Measurements from ENCODE around the gene THAP4. TPM values are rescaled to one million over a fixed set of nuclear protein-coding genes. Genes with fewer than 3 reads are reported as not detected.

Gene THAP4
- total RNA-seq, 1 donor from 2014 or later: 23.7 TPM

- peaks cover under 1% of the 10 kb centered on the region for H3K4me1 Mint-ChIP-seq
- peaks cover 22% of the 10 kb centered on the region for H3K27me3 Mint-ChIP-seq
- POLR2A ChIA-PET: no interaction called here
- H3K27ac Mint-ChIP-seq: no peak overlapping the region
- no peaks in the 10 kb centered on the region for H3K9me3 Mint-ChIP-seq
- no peaks in the 10 kb centered on the region for H3K36me3 Mint-ChIP-seq (ENCODE audit: low read depth)
- CTCF ChIA-PET: no interaction called here
- DNase-seq: no peak
- H3K4me3 Mint-ChIP-seq: no peak overlapping the region
- intact Hi-C loops (cut with micrococcal nuclease): no loop called here
- no peak for ATAC-seq (ENCODE audit: low read depth)
- TF ChIP-seq, protein P1, sequence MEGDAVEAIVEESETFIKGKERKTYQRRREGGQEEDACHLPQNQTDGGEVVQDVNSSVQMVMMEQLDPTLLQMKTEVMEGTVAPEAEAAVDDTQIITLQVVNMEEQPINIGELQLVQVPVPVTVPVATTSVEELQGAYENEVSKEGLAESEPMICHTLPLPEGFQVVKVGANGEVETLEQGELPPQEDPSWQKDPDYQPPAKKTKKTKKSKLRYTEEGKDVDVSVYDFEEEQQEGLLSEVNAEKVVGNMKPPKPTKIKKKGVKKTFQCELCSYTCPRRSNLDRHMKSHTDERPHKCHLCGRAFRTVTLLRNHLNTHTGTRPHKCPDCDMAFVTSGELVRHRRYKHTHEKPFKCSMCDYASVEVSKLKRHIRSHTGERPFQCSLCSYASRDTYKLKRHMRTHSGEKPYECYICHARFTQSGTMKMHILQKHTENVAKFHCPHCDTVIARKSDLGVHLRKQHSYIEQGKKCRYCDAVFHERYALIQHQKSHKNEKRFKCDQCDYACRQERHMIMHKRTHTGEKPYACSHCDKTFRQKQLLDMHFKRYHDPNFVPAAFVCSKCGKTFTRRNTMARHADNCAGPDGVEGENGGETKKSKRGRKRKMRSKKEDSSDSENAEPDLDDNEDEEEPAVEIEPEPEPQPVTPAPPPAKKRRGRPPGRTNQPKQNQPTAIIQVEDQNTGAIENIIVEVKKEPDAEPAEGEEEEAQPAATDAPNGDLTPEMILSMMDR (IDR thresholded peaks at IDR 0.05): no peak
Observed at GRCh38 chr2:241545523-241546473, 91.2 kb downstream of the THAP4 start.

DNA sequence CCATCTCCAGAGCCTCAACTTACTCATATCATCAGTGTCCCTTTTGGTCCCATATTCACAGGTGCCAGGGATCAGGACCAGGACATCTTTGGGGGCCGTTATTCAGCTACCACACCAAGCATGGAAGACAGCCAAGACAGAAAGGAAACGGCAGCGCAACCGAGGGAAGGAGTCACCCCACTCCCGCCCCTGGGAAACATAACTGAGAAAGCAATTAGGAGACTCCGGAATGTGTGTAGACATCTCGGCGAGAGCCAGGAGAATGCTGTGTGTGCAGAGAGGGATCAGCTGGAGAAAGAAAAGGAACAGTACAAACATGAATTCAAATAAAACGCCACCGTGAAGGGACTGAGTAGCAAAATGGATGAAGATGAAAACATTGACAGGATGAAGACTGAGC lies 91.9 kb downstream of the THAP4 start:
- Mint-ChIP-seq H3K36me3 (ENCODE audit: low read depth) (no peaks in the 10 kb centered on the region), H3K27ac (no peak overlapping the region), H3K4me1 (peaks cover 4% of the 10 kb centered on the region), H3K27me3 (peaks cover 26% of the 10 kb centered on the region), H3K4me3 (no peak overlapping the region), H3K9me3 (no peaks in the 10 kb centered on the region)
- intact Hi-C loops (cut with micrococcal nuclease): no loop called here
- ChIA-PET POLR2A (no interaction called here), CTCF (no interaction called here)
- ATAC-seq (ENCODE audit: low read depth) (no peak), DNase-seq (no peak)
- TF ChIP-seq, protein P1 (IDR thresholded peaks at IDR 0.05): no peak

DNA sequence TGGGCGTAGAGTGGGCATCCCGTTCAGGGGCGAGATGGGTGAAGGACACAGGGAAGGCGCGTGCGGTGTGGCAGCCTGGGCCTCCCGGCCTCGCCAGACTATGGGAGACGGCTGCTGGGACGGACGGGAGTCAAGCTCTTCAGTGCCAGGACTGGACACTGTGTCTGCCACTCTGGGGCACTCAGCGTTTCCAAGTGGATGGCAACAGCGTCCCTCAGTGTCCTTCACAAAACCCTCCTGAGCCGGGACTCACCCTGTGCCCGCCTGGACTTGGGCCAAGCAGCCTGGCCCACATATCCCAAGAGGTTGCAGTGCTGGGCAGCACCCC lies 94.7 kb downstream of the THAP4 start:
- Mint-ChIP-seq H3K27me3 (peaks cover 15% of the 10 kb centered on the region), H3K27ac (no peak overlapping the region), H3K4me3 (peak overlapping the region; percentile 32), H3K4me1 (peaks cover 4% of the 10 kb centered on the region), H3K9me3 (no peaks in the 10 kb centered on the region), H3K36me3 (ENCODE audit: low read depth) (no peaks in the 10 kb centered on the region)
- intact Hi-C loops (cut with micrococcal nuclease): no loop called here
- ChIA-PET CTCF (no interaction called here), POLR2A (no interaction called here)
- ATAC-seq (ENCODE audit: low read depth) (no peak), DNase-seq (no peak)
- TF ChIP-seq, protein P1 (IDR thresholded peaks at IDR 0.05): no peak

DNA sequence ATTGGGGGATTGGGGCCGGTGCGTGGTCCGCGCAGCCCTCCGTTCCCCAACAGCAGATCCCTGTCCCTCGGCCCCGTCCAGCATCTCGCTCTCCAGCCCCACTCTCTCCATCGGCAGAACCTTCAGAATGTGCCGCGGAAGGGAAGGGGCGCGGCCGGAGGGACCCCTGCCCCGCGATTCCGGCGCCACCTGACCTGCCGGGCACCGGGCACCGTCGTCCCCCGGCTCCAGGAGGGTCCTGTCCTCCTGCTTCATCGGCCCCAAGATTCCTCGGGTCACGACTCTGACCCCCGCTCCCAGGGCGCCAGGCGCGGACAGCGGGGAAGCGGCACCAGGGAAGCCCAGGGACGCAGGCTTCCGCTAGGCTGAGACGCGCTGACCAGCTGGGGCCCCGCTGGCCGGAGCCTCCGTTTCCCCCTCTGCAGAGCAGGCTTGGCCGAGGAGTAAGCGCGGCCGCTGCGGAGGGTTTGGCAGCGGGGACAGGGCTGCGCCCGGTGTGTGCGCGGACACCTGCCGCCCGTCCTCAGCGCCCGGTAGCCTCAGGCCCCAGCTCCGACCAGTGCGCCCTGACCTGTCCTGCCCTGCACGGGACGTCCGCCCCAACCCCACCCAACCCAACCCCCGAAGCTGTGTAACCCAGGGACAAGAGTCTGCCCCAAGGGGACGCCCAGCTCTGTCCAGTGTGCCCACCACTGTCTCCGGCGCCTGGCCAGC lies 95.2 kb downstream of the THAP4 start:
- CTCF ChIA-PET: no interaction called here
- DNase-seq: no peak
- intact Hi-C loops (cut with micrococcal nuclease): loop anchor here (2.0 kb wide), 1 partner anchor 33 kb away; the partner anchor contains the start of gene STK25
- POLR2A ChIA-PET: no interaction called here
- peaks cover 4% of the 10 kb centered on the region for H3K4me1 Mint-ChIP-seq
- no peaks in the 10 kb centered on the region for H3K9me3 Mint-ChIP-seq
- TF ChIP-seq, protein P1 (IDR thresholded peaks at IDR 0.05): no peak
- H3K4me3 Mint-ChIP-seq: peak overlapping the region; percentile 32
- H3K27me3 Mint-ChIP-seq: peaks cover 15% of the 10 kb centered on the region
- no peaks in the 10 kb centered on the region for H3K36me3 Mint-ChIP-seq (ENCODE audit: low read depth)
- no peak for ATAC-seq (ENCODE audit: low read depth)
- H3K27ac Mint-ChIP-seq: no peak overlapping the region

Measured in activated B cell treated with CpG ODN at 0.5 μM for 24 hours (primary cell).